ENCODE measurements around the gene RYR2.

GRCh38 chr1:237492359-237492758 lies 450.4 kb downstream of the RYR2 start:
- TF ChIP-seq CTCF (IDR thresholded peaks at IDR 0.05) (no peak), POLR2A (IDR thresholded peaks at IDR 0.05) (no peak), EP300 (IDR thresholded peaks at IDR 0.05) (no peak)

Measured in suprapubic skin (tissue), 3 donors.